ENCODE results near the gene MUCL3. TPM values are rescaled to one million over a fixed set of nuclear protein-coding genes. Genes with fewer than 3 reads are reported as not detected.

Gene MUCL3
- total and polyA plus RNA-seq, 2 of the 8 experiments (the other 6 are each of a cell fraction or from before 2014, with no cell fraction given): 0.15 to 0.37 TPM

DNA sequence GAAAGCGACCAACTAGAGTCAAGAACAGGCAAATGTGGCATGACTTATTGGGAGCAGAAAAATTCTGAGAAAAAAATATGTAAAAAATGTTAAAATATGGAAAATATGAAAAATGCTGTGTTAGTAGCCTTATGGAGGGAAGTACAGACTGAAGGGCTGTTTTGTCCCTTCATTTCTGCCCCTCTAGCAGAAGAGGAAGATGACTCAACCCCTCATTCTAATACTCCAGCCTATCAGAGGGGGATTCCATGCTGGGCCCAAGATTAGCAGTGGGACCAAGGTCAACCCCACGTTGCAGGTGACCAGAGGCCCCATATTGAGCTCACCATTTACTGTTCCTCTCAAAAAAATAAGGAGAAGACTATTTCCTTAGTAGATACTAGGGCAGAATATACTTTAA, 51.1 kb downstream of the MUCL3 start:
- Histone ChIP-seq H3K4me1 (replicated peaks in 1 of 4; ENCODE audit: control insufficient read depth in 3 of 4, insufficient read depth in 4 of 4, low read length in 3 of 4) (peaks cover 0 to 2% (median 0%) of the 10 kb centered on the region in 4 experiments; a peak in 2 of 7 replicates), H3K27ac (ENCODE audit: low read depth, low read length) (no peak overlapping the region), H3K4me2 (ENCODE audit: insufficient read depth in 1 of 2, low read depth in 2 of 2, low read length in 2 of 2) (no peak overlapping the region), H4K20me1 (replicated peaks in 1 of 2; ENCODE audit: control insufficient read depth in 1 of 2, insufficient read depth in 2 of 2, low read length in 2 of 2) (no peaks in the 10 kb centered on the region), H4K91ac (replicated peaks; ENCODE audit: insufficient read length, low read length) (no peak overlapping the region), H2BK120ac (replicated peaks; ENCODE audit: low read depth, low read length) (no peak overlapping the region), H3K23me2 (ENCODE audit: low read depth, low read length) (no peaks in the 10 kb centered on the region), H4K5ac (ENCODE audit: insufficient read length, low read depth, low read length) (no peak overlapping the region), H2BK12ac (ENCODE audit: low read depth, low read length) (no peak overlapping the region), H3K4me3 (ENCODE audit: extremely low read depth in 1 of 4, insufficient read depth in 2 of 4, low read depth in 3 of 4, low read length in 4 of 4) (no peak overlapping the region), H3K27me3 (replicated peaks in 1 of 4; ENCODE audit: control insufficient read depth in 3 of 4, extremely low read depth in 1 of 4, insufficient read depth in 3 of 4, low read length in 3 of 4) (no peaks in the 10 kb centered on the region), H3K18ac (ENCODE audit: extremely low read depth, low read length) (no peak overlapping the region), H3K4ac (replicated peaks; ENCODE audit: insufficient read length, low read depth, low read length) (no peak overlapping the region), H2BK15ac (ENCODE audit: low read length) (no peak overlapping the region), H3K79me2 (ENCODE audit: control insufficient read depth in 1 of 2, insufficient read depth in 2 of 2, low read length in 2 of 2) (no peaks in the 10 kb centered on the region), H3K36me3 (ENCODE audit: control insufficient read depth in 2 of 4, insufficient read depth in 4 of 4, low read length in 3 of 4) (no peaks in the 10 kb centered on the region), H2BK5ac (ENCODE audit: low read depth, low read length) (no peak overlapping the region), H3K56ac (replicated peaks; ENCODE audit: insufficient read length, low read depth, low read length) (no peak overlapping the region), H4K8ac (ENCODE audit: extremely low read depth, insufficient read depth, low read length) (no peak overlapping the region), H3K23ac (ENCODE audit: insufficient read length) (no peak overlapping the region), H3K9me3 (ENCODE audit: insufficient read depth in 2 of 2, low read depth in 1 of 2, low read length in 1 of 2) (peaks cover 0 to 2% of the 10 kb centered on the region in 2 experiments; a peak in 1 of 4 replicates), H3K9ac (replicated peaks in 1 of 4; ENCODE audit: extremely low read depth in 1 of 4, low read depth in 3 of 4, low read length in 3 of 4) (no peak overlapping the region), H2AK5ac (ENCODE audit: low read depth, low read length) (no peak overlapping the region), H2AFZ (ENCODE audit: low read length) (no peak overlapping the region), H2BK20ac (ENCODE audit: low read length) (no peak overlapping the region), H3K79me1 (ENCODE audit: low read depth, low read length) (no peaks in the 10 kb centered on the region), H3K14ac (ENCODE audit: insufficient read length) (no peak overlapping the region)
- POLR2A ChIA-PET (ENCODE audit: partially characterized antibody): no interaction called here
- 88% methylated on average over 2 of the region's 2 CpGs; no CpG with 5 or more reads in 1 of the 2 experiments for WGBS, 2 experiments (ENCODE audit: extremely low coverage in 1 of 2, insufficient coverage in 1 of 2, insufficient read length in 1 of 2, insufficient replicate concordance in 2 of 2, low coverage in 1 of 2, low lambda C conversion rate in 2 of 2, missing lambda C conversion rate in 1 of 2)
- CTCF ChIA-PET (ENCODE audit: partially characterized antibody): interaction anchor here (0.6 to 1.1 kb wide), 3 partner anchors 9 to 11 kb away, joined by 3 to 4 read pairs (median 3); no protein-coding TSS in a partner anchor
- no peak for DNase-seq (ENCODE audit: low read depth in 1 of 2, low spot score in 2 of 2)
- no peak for FAIRE-seq
- TF ChIP-seq MAFK (IDR thresholded peaks at IDR 0.05; ENCODE audit: low read depth, low read length) (no peak), POLR2A (IDR thresholded peaks at IDR 0.05; ENCODE audit: control extremely low read depth in 1 of 2, low read depth in 2 of 2, low read length in 2 of 2) (no peak), TAF1 (IDR thresholded peaks at IDR 0.05; ENCODE audit: low read depth, low read length) (no peak)

Measured in H1 (cell line).